Measurements from ENCODE around the gene KRTAP5-5.

KRTAP5-5 gene

GRCh38 chr11:1633864-1634263 is 4.3 kb downstream of the KRTAP5-5 start:
- H3K27me3 ChIP-seq (ENCODE audit: control insufficient read depth, insufficient read depth, low read length) = peaks cover 71% of the 10 kb centered on the region
- no peak overlapping the region for H3K4me3 ChIP-seq (ENCODE audit: low read length)
- H3K36me3 ChIP-seq (ENCODE audit: insufficient read depth, low read length) = no peaks in the 10 kb centered on the region
- no peaks in the 10 kb centered on the region for H3K4me1 ChIP-seq (ENCODE audit: control insufficient read depth, insufficient read depth, low read length)
- no peak overlapping the region for H3K9ac ChIP-seq (ENCODE audit: low read depth, low read length)
- no peak overlapping the region for H3K4me2 ChIP-seq (ENCODE audit: low read length)
- no peaks in the 10 kb centered on the region for H3K9me3 ChIP-seq (replicated peaks; ENCODE audit: low read length)

GRCh38 chr11:1636291-1636950 is 6.8 kb downstream of the KRTAP5-5 start:
- Histone ChIP-seq H3K27me3 (ENCODE audit: control insufficient read depth, insufficient read depth, low read length) (peaks cover 76% of the 10 kb centered on the region), H3K9ac (ENCODE audit: low read depth, low read length) (no peak overlapping the region), H3K4me2 (ENCODE audit: low read length) (no peak overlapping the region), H3K36me3 (ENCODE audit: insufficient read depth, low read length) (no peaks in the 10 kb centered on the region), H3K9me3 (replicated peaks; ENCODE audit: low read length) (no peaks in the 10 kb centered on the region), H3K4me1 (ENCODE audit: control insufficient read depth, insufficient read depth, low read length) (no peaks in the 10 kb centered on the region), H3K4me3 (ENCODE audit: low read length) (no peak overlapping the region)

DNA sequence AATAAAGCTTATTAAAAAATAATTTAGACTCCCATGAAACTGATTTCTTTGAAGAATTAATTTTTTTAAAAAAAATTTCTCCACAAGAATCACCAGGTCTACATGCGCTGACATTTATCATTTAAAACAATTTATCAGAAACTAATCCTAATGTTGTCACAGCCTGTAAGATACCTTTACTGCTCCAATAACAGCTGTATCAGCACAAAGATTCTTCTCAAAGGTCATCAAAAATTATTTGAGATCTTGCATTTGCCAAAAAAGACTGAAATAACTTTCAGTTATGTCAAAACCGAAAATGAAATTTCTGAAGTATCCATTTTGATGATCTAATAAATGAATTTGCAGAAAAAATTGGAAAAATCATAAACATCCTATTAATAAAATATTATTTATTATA is 8.1 kb downstream of the KRTAP5-5 start:
- no peak overlapping the region for H3K4me3 ChIP-seq (ENCODE audit: low read length)

DNA sequence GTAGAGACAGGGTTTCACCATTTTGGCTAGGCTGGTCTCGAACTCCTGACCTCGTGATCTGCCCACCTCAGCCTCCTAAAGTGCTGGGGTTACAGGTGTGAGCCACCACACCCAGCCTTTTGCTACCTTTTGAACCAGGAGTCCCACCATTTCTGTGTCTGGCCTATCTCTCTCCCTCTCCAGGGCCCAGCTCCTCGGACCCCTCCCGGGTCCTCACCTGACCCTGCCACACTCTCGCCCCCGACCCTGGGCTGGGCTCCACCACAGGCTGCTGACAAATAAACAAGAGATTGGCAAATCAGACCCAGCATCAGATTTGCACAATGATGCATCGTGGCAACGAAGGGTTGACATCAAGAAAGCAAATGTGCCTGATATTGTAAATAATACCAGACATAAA is 8.8 kb downstream of the KRTAP5-5 start:
- H3K27me3 ChIP-seq (ENCODE audit: control insufficient read depth, insufficient read depth, low read length) = peaks cover 61% of the 10 kb centered on the region
- no peaks in the 10 kb centered on the region for H3K4me1 ChIP-seq (ENCODE audit: control insufficient read depth, insufficient read depth, low read length)
- no peaks in the 10 kb centered on the region for H3K36me3 ChIP-seq (ENCODE audit: insufficient read depth, low read length)
- no peak overlapping the region for H3K9ac ChIP-seq (ENCODE audit: low read depth, low read length)
- no peak overlapping the region for H3K4me3 ChIP-seq (ENCODE audit: low read length)
- H3K9me3 ChIP-seq (replicated peaks; ENCODE audit: low read length) = no peaks in the 10 kb centered on the region
- H3K4me2 ChIP-seq (ENCODE audit: low read length) = no peak overlapping the region

More for the DNA sequence above, 8.1 kb downstream of the KRTAP5-5 start:
- Histone ChIP-seq H3K4me2 (ENCODE audit: low read length) (no peak overlapping the region), H3K27me3 (ENCODE audit: control insufficient read depth, insufficient read depth, low read length) (peaks cover 66% of the 10 kb centered on the region), H3K9me3 (replicated peaks; ENCODE audit: low read length) (no peaks in the 10 kb centered on the region), H3K9ac (ENCODE audit: low read depth, low read length) (no peak overlapping the region), H3K4me1 (ENCODE audit: control insufficient read depth, insufficient read depth, low read length) (no peaks in the 10 kb centered on the region), H3K36me3 (ENCODE audit: insufficient read depth, low read length) (no peaks in the 10 kb centered on the region)

DNA sequence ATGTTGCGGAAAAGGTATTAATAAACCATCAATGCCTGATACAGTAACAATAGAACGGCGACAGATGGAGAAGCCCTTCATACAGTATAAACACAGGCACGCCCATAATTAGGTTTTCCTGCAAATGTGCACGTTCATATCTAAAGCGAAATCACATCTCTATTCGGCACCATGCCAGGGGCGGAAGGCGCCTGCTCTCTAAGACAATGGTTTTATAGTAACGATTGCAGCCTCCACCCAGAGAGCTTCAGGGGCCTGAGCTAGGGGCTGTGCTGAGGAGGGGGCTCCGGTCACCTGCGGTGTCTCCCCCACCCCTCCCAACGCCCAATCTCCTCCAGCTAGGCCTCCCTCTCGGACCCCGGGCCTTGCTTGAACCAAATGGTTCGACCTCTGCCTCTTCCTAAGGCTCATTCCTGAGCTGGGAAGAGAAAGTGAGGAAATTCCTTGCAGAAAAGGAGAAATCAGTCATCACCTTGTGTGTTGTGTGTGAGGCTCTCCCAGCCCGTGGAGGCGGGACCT is 9.6 kb downstream of the KRTAP5-5 start:
- Histone ChIP-seq H3K36me3 (ENCODE audit: insufficient read depth, low read length) (no peaks in the 10 kb centered on the region), H3K9ac (ENCODE audit: low read depth, low read length) (no peak overlapping the region), H3K4me1 (ENCODE audit: control insufficient read depth, insufficient read depth, low read length) (no peaks in the 10 kb centered on the region), H3K4me3 (ENCODE audit: low read length) (no peak overlapping the region), H3K27me3 (ENCODE audit: control insufficient read depth, insufficient read depth, low read length) (peaks cover 54% of the 10 kb centered on the region), H3K4me2 (ENCODE audit: low read length) (no peak overlapping the region), H3K9me3 (replicated peaks; ENCODE audit: low read length) (no peaks in the 10 kb centered on the region)

DNA sequence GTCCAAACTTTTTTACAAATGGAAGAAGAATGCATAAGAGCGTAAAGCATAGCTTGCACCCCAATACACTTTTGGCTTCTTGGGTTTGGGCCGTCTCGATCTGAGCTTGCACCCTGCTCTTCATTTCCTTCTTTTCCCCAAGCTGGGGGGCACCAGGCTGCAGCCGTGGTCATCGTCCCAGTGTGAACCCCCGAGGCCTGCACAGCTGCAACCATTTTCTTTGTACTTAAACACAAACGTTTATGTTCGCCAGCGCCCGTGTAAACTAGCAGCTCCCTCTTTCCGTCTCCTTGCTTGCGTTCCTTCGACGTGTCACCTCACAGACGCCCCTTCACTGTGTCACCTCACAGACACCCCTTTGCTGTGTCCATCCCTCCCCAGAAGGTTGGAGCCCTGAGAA is 10.1 kb downstream of the KRTAP5-5 start:
- no peak overlapping the region for H3K9ac ChIP-seq (ENCODE audit: low read depth, low read length)

GRCh38 chr11:1640076-1640946 is 10.7 kb downstream of the KRTAP5-5 start:
- H3K36me3 ChIP-seq (ENCODE audit: insufficient read depth, low read length) = no peaks in the 10 kb centered on the region
- no peak overlapping the region for H3K4me3 ChIP-seq (ENCODE audit: low read length)
- no peaks in the 10 kb centered on the region for H3K4me1 ChIP-seq (ENCODE audit: control insufficient read depth, insufficient read depth, low read length)
- H3K4me2 ChIP-seq (ENCODE audit: low read length) = no peak overlapping the region
- H3K9me3 ChIP-seq (replicated peaks; ENCODE audit: low read length) = no peaks in the 10 kb centered on the region
- H3K9ac ChIP-seq (ENCODE audit: low read depth, low read length) = no peak overlapping the region
- peaks cover 44% of the 10 kb centered on the region for H3K27me3 ChIP-seq (ENCODE audit: control insufficient read depth, insufficient read depth, low read length)

More for the DNA sequence above, 10.1 kb downstream of the KRTAP5-5 start:
- Histone ChIP-seq H3K4me1 (ENCODE audit: control insufficient read depth, insufficient read depth, low read length) (no peaks in the 10 kb centered on the region), H3K27me3 (ENCODE audit: control insufficient read depth, insufficient read depth, low read length) (peaks cover 49% of the 10 kb centered on the region), H3K9me3 (replicated peaks; ENCODE audit: low read length) (no peaks in the 10 kb centered on the region), H3K4me2 (ENCODE audit: low read length) (no peak overlapping the region), H3K4me3 (ENCODE audit: low read length) (no peak overlapping the region), H3K36me3 (ENCODE audit: insufficient read depth, low read length) (no peaks in the 10 kb centered on the region)

DNA sequence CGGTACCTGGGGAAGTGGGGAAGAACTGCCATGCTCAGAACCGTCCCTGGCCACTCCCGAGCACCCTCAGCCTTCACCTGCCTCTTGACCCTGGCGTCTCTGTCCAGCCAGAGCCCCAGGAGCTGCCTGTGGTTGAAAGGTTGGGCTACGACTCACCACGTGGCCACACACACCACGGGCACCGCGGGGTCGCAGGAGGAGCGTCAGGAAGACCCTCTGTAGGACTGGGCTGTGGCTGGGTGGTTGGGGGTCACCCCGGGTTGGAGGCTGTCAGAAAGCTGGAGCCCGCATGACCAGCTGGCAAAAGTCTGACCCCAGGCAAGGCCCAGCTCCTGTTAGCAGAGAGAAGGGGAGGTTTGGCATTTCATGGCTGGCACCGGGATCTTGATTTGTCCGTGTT is 11.5 kb downstream of the KRTAP5-5 start:
- Histone ChIP-seq H3K9me3 (replicated peaks; ENCODE audit: low read length) (no peaks in the 10 kb centered on the region), H3K4me1 (ENCODE audit: control insufficient read depth, insufficient read depth, low read length) (no peaks in the 10 kb centered on the region), H3K27me3 (ENCODE audit: control insufficient read depth, insufficient read depth, low read length) (peaks cover 41% of the 10 kb centered on the region), H3K4me2 (ENCODE audit: low read length) (no peak overlapping the region), H3K9ac (ENCODE audit: low read depth, low read length) (no peak overlapping the region), H3K4me3 (ENCODE audit: low read length) (no peak overlapping the region), H3K36me3 (ENCODE audit: insufficient read depth, low read length) (no peaks in the 10 kb centered on the region)

GRCh38 chr11:1642288-1643145 is 12.9 kb downstream of the KRTAP5-5 start:
- Histone ChIP-seq H3K36me3 (ENCODE audit: insufficient read depth, low read length) (no peaks in the 10 kb centered on the region), H3K9me3 (replicated peaks; ENCODE audit: low read length) (no peaks in the 10 kb centered on the region), H3K9ac (ENCODE audit: low read depth, low read length) (no peak overlapping the region), H3K4me1 (ENCODE audit: control insufficient read depth, insufficient read depth, low read length) (no peaks in the 10 kb centered on the region), H3K27me3 (ENCODE audit: control insufficient read depth, insufficient read depth, low read length) (peaks cover 39% of the 10 kb centered on the region), H3K4me2 (ENCODE audit: low read length) (no peak overlapping the region), H3K4me3 (ENCODE audit: low read length) (no peak overlapping the region)

GRCh38 chr11:1643146-1643690 is 13.6 kb downstream of the KRTAP5-5 start:
- Histone ChIP-seq H3K4me1 (ENCODE audit: control insufficient read depth, insufficient read depth, low read length) (no peaks in the 10 kb centered on the region), H3K4me2 (ENCODE audit: low read length) (no peak overlapping the region), H3K9me3 (replicated peaks; ENCODE audit: low read length) (no peaks in the 10 kb centered on the region), H3K9ac (ENCODE audit: low read depth, low read length) (no peak overlapping the region), H3K36me3 (ENCODE audit: insufficient read depth, low read length) (no peaks in the 10 kb centered on the region), H3K4me3 (ENCODE audit: low read length) (no peak overlapping the region), H3K27me3 (ENCODE audit: control insufficient read depth, insufficient read depth, low read length) (peaks cover 36% of the 10 kb centered on the region)
